ENCODE data around the gene C12orf56.
"Not testable (repeated sequence)": the region's sequence is repeated elsewhere in the genome, so short reads cannot be mapped to it uniquely, and the experiment has no call there.

Gene C12orf56

DNA sequence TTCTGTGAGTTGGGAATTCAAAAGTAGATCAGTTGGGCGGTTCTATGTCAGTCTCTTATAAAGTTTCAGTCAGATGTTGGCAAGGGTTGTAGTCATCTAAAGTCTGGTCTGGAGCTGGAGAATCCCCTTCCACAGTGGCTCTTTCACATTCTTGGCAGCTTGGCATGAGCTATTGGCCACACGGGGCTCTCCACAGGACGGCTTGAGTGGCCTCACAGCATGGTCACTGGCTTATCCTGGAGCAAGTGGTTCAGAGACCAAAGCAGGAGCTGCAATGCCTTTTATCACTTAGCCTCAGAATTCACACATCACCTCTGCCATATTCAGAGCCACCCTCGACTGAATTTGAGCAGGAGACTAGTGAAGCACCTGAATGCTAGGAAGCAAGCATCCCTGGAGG lies 161.3 kb downstream of the C12orf56 start:
- DNase-seq = no peak

DNA sequence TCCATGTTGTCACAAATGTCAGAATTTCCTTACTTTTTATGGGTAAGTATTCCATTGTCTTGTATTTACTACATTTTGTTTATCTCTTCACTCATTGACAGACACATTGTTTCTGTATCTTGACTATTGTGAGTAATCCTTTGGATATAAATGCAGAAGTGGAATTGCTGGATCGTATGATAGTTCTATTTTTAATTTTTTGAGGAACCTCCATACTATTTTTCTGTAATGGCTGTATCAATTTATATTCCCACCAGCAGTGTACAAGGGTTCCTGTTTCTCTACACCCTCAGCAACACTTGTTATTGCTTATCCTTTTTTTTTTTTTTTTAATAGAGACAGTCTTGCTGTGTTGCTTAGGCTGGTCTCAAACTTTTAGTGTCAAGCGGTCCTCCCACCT lies 164.9 kb downstream of the C12orf56 start:
- DNase-seq = no peak

DNA sequence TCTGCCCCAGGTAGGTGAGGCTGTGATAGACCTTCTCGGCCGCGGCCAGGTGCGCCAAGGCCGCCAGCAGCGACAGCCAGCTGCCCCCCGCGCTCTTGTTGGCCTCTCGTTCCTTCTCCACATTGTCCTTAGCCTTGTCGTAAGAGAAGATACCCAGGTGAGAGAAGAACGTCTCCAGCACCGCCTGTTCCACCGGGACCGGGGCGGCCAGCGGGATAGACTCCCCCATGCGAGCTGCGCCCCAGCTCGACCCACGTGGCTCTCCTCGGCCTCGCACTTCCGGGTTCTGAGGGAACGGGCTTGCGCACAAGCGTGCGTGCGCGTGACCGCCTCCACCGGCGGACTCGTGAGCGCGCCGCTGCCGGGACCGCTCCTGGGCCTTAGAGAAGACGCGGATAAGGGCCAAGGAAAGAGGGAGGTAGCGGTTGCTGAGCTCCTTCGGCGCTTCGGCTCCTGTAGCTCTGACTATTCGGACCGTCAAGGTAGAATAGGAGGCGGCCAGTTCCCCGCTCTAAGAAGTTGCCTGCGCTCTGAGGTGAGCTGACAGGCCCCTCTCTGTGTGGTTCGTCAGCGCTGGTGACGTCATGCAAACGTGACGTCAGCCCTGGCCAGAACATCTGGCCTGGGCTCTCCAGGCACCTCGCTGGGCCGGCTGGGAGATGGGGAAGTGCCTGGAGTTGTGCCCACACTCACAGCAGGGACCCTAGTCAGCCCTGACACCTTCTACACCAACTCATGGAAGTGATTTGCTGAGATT lies 168.4 kb downstream of the C12orf56 start, which contains the start of gene KICS2:
TSS of gene KICS2 (minus strand) at position 288 of the 757 bp plus-strand sequence. CDS start at position 229, 59 bp downstream.
- peak; percentile 92 for DNase-seq

DNA sequence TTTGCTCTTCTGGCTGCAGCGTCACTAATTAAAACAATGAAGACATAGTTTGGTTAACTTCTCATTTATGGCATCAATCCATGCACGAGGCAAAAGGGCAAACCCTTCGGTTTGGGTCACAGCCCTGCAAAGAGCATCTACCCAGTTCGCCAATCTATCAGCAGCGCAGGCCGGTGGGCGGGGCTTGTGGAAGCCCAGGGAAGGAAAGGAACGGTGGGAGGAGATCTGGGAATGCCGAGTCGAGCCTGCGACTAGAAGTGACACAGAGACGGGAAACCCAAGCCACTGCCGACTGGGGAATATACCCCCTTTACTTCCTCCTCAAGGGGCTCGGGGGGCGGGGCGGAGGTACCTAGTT lies 168.9 kb downstream of the C12orf56 start:
- DNase-seq = peak; percentile 65

DNA sequence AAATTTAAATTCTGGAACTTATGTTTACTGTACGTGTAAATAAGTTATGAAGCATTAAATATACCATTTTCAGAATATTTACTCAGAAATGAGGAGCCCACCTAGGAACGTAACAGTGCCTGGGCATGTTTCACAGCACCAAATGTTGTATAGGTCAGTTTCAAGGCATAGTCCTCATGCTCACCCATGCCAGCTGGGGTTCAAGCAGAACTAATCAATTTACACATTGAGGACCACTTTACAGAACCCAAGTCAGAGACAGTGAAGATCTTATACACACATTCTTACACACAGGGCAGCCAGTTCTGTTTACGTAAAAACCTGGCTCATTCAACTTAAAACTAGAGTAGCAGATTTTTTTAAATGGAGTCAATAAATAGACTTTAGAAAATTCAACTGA lies 170.5 kb downstream of the C12orf56 start:
- DNase-seq = no peak

DNA sequence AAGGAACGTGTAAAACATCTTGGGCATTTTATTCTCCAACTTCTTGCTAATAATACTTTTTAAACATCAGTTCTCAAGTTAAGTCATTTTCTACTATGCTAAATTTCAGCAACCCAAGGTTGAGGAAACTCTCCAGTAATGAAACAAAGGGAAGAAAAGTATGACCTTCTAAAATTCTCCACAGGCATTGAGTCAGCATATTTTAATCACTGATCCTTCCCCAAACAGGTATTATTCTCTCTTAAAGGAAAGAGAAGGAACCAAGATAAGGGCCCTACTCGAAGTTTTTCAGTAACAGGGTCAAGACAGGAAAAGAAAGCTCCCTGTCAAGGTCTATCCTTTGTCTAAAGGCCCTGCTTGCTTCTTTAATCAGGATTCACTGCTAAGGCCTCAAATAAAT lies 171.4 kb downstream of the C12orf56 start:
- DNase-seq = no peak

DNA sequence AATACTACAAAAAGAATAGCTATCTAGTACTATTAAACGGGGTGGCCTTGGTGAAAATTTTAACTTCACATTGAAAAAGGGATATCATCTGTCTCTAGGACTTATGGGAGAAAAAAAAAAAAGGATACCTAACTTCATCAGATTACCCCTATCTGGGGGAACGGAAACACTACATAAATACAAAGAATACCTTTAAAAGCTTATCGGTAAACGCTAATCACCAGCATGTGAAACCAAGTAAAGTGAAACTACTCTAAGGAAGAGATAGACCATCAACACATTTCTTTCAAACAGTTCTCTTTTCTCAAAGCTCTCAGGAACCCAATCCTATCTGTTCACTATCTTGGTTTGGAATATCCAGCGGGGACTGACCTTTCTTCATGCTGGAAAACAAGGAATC lies 172.0 kb downstream of the C12orf56 start:
- no peak for DNase-seq

DNA sequence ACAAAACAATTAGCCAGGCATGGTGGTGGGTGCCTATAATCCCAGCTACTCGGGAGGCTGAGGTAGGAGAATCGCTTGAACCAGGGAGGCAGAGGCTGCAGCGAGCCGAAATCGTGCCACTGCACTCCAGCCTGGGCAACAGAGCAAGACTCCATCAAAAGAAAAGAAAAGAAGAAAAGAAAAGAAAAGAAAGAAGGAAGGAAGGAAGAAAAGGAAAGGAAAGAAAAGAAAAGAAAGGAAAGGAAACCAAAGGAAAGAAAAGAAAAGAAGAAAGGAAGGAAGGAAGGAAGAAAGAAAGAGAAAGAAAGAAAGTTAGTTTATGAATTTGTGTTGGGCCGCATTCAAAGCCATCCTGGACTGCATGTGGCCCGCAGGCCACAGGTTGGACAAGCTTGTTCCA lies 172.9 kb downstream of the C12orf56 start:
- not testable (repeated sequence) for DNase-seq

DNA sequence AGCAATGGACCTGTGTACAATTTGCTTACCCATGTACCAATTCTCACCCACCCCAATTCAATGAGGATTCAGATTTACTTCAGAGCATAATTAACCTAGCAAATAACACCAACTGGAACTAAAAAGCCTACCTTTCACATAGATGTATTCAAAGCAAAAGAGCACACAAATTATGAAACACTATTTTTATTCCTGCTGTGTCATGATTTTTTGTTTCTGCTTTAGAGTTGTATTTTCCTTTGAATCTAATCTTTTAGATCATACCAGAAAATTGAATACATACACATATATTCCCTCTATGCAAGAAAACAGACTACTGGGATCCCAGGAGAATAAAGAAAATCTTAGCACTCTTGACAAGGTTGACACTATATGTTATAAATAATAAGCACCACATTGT lies 174.3 kb downstream of the C12orf56 start:
- DNase-seq = no peak

All from activated naive CD4-positive, alpha-beta T cell treated with anti-CD3 and anti-CD28 coated beads, Interleukin-2, amount 50 U/mL, for 16 hours (primary cell).